H1 (cell line): Measurements from ENCODE around the gene CCDC178.

Experiments used
- ASH2L ChIP-seq: fragments of 200-600, 300-600 bp; sonication (generic); IDR thresholded peaks from one replicate; pipeline ENCODE4 v1.7.1; 2017; ENCODE audit warnings: low read length
- CHD2 ChIP-seq: IDR thresholded peaks from 2 replicates; pipeline ENCODE4 v1.6.1; 2012; ENCODE audit warnings: low read length, improper control_type of control experiment
- CTCF ChIP-seq, 3 experiments: IDR thresholded peaks; 1 replicate in 2 of 3; 2 replicates in 1 of 3; pipeline versions ENCODE4 v1.5.1 to v1.6.1; 2011; ENCODE audit warnings: low read length in 3 of 3, mild to moderate bottlenecking in 3 of 3, inconsistent platforms in 2 of 3, low read depth in 1 of 3, moderate library complexity in 1 of 3; ENCODE audit not compliant: insufficient read depth in 1 of 3; ENCODE audit errors: control extremely low read depth in 1 of 3
- JUND ChIP-seq: IDR thresholded peaks from 2 replicates; pipeline ENCODE4 v1.6.1; 2011; ENCODE audit warnings: mild to moderate bottlenecking, improper control_type of control experiment, low read length
- POLR2A ChIP-seq, 2 experiments: IDR thresholded peaks; 1 replicate in 1 of 2; 2 replicates in 1 of 2; pipeline ENCODE4 v1.6.1; 2011; ENCODE audit warnings: low read depth in 2 of 2, low read length in 2 of 2, mild to moderate bottlenecking in 2 of 2; ENCODE audit errors: control extremely low read depth in 1 of 2
- RAD21 ChIP-seq, 2 experiments: IDR thresholded peaks in 1 of 2; conservative IDR thresholded peaks in 1 of 2; 2 replicates each; pipeline ENCODE4 v1.6.1; 2011; ENCODE audit warnings: low read depth in 2 of 2, low read length in 2 of 2, improper control_type of control experiment in 1 of 2, inconsistent platforms in 1 of 2, mild to moderate bottlenecking in 1 of 2, moderate library complexity in 1 of 2
- RFX5 ChIP-seq: IDR thresholded peaks from 2 replicates; pipeline ENCODE4 v1.6.1; 2011; ENCODE audit warnings: low read depth, low read length, improper control_type of control experiment, borderline replicate concordance
- ZNF274 ChIP-seq: IDR thresholded peaks from 2 replicates; pipeline ENCODE4 v1.7.0; 2012; ENCODE audit warnings: low read length, borderline replicate concordance; ENCODE audit errors: extremely low read depth

DNA sequence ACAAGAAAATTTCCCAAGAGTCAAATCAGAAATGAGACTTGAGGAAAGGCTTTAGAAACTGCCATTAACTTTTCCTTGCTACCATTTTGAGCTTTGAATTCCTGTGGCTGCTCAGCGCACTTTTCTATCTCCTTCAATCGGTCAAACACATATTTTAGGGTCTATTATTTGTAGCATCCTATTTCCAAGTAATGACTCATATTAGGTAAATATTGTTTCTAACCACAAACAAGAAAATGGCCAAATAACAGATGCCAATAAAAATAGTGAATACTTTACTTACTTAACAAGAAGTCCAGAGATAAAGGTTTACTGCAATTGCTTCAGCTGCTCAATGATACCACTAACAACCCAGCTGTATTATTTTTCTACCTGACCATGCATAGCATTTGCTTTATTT is 29.7 kb upstream of the CCDC178 start:
- no peak for TF ChIP-seq POLR2A (IDR thresholded peaks at IDR 0.05; ENCODE audit: control extremely low read depth in 1 of 2, low read depth in 2 of 2, low read length in 2 of 2)
- no peak for TF ChIP-seq CTCF (IDR thresholded peaks at IDR 0.05; ENCODE audit: control extremely low read depth in 1 of 3, insufficient read depth in 1 of 3, low read depth in 1 of 3, low read length in 3 of 3)
- TF ChIP-seq RFX5 = no peak
- no peak for TF ChIP-seq ASH2L
- TF ChIP-seq JUND = no peak
- TF ChIP-seq ZNF274 = no peak
- no peak for TF ChIP-seq RAD21 (IDR thresholded peaks at IDR 0.05 in 1 of 2, conservative IDR thresholded peaks at IDR 0.05 in 1 of 2; ENCODE audit: low read depth in 2 of 2, low read length in 2 of 2)
- TF ChIP-seq CHD2 = no peak
